Heart left ventricle (tissue), 16 donors: ENCODE measurements around the gene NME7. TPM values are rescaled to one million over a fixed set of nuclear protein-coding genes. Genes with fewer than 3 reads are reported as not detected.

Experiments
- ATAC-seq, 4 donors: fragments of 200-7000 bp; cut with Tn5 transposase; one replicate each; pipeline ENCODE4 v1.9.1; 2020 to 2022; ENCODE audit warnings: moderate library complexity in 4 of 4, mild to moderate bottlenecking in 3 of 4, moderate number of reproducible peaks in 1 of 4
- DNase-seq, 5 donors: peaks; one replicate each; pipeline ENCODE4 v3.0.0-alpha.2; 2020
- H3K27ac ChIP-seq, 12 donors: fragments of 200-600 bp; sonication (generic) in 4 of 12; one replicate each; pipeline versions ENCODE4 v1.5.0 to v1.8.0; 2016 to 2022; ENCODE audit warnings: mild to moderate bottlenecking in 2 of 12
- H3K27me3 ChIP-seq, 9 donors: fragments of 200-600 bp; sonication (generic) in 2 of 9; one replicate each; pipeline versions ENCODE4 v1.5.1 to v1.8.0; 2016 to 2022; ENCODE audit warnings: mild to moderate bottlenecking in 3 of 9
- H3K36me3 ChIP-seq, 9 donors: fragments of 200-600 bp; sonication (generic) in 2 of 9; one replicate each; pipeline versions ENCODE4 v1.5.0 to v1.8.0; 2018 to 2022; ENCODE audit warnings: mild to moderate bottlenecking in 2 of 9
- H3K4me1 ChIP-seq, 12 donors: fragments of 200-600 bp; sonication (generic) in 4 of 12; one replicate each; pipeline versions ENCODE4 v1.5.0 to v1.8.0; 2016 to 2022; ENCODE audit warnings: mild to moderate bottlenecking in 3 of 12
- H3K4me3 ChIP-seq, 12 donors: fragments of 200-600 bp; sonication (generic) in 4 of 12; one replicate each; pipeline versions ENCODE4 v1.5.0 to v1.8.0; 2017 to 2022; ENCODE audit warnings: mild to moderate bottlenecking in 9 of 12, moderate library complexity in 4 of 12
- H3K9me3 ChIP-seq, 12 donors: fragments of 200-600 bp; sonication (generic) in 4 of 12; one replicate each; pipeline versions ENCODE4 v1.5.0 to v1.8.0; 2016 to 2022; ENCODE audit warnings: mild to moderate bottlenecking in 1 of 12
- CTCF ChIP-seq, 12 donors: fragments of 200-600 bp; sonication (generic) in 4 of 12; IDR thresholded peaks; one replicate each; pipeline versions ENCODE4 v1.5.0 to v1.8.0; 2018 to 2022; ENCODE audit warnings: antibody characterized with exemption in 12 of 12, mild to moderate bottlenecking in 5 of 12
- POLR2A ChIP-seq, 2 donors: fragments of 450-650 bp; IDR thresholded peaks; one replicate each; pipeline ENCODE4 v1.6.1; 2017; ENCODE audit warnings: antibody characterized with exemption in 2 of 2, mild to moderate bottlenecking in 2 of 2, moderate library complexity in 2 of 2
- WGBS, 4 donors: extraction: QIAGEN DNeasy Blood & Tissue Kit in 2 of 4; methylation state at CpG; one replicate each; pipeline versions ENCODE4 v1.1.5 to v1.1.7; 2013 to 2018; 5-methylcytosine and 5-hydroxymethylcytosine counted together
- intact Hi-C, 10 donors: fragments of 100-400 bp; cut with DNase I; formaldehyde crosslinking; loops; one replicate each; pipeline versions ENCODE4 v1.11.1 to v1.14.2; 2022
- polyA plus RNA-seq, 2 donors: library from polyadenylated mRNA; stranded (reverse); fragments of 200-250 nt; gene quantifications; one replicate each; pipeline ENCODE4 v1.2.3, GENCODE V29; 2013
- total RNA-seq, 9 donors: library from RNA; depleted of rRNA in 2 of 9; stranded (reverse); fragments of >200 nt in 2 of 9; fragmentation: NEBNext Ultra II Directional in 3 of 9; extraction: Animal tissue kit (Norgen Biotek cat#: 25700) in 3 of 9; gene quantifications; one replicate each; pipeline versions ENCODE4 v1.1.0 to v1.2.4, GENCODE V29; 2016 to 2023
- donor health status: ischemic (EF 13 %, LVEDD 7.1; RV severe dilation, severe dysfunction).
- donor health status: healthy with polysubstance abuse.
- donor health status: DM: no; HTN: yes; CAD: no.
- donor health status: DM: no; HTN: no; CAD: no.
- donor health status: ischemic (EF 25% LVEDD 6.9; RV normal size, moderate dysfunction).
- donor health status: ischemic (EF 25% LVEDD 5.7; RV mildly dilated, moderate dysfunction).
- donor health status: healthy.
- donor health status: DM: yes; HTN: yes; CAD: no.
- donor health status: ischemic (EF 35%, LVEDD 5.7; RV mildly dilated, moderate dysfunction).
- donor health status: nonischemic (EF 11% LVEDD 7.7; RV severe dilation, severe dysfunction).
- donor health status: DM: yes; HTN: yes; CAD: no.
- donor health status: PGD.
- donor health status: ischemic (EF 29% LVEDD 5.4; RV normal size, mild dysfunction).
- donor health status: nonischemic (EF 23%, LVEDD 6.1; RV moderate dilation, normal function).

The NME7 gene
- total and polyA plus RNA-seq, 11 donors: 3.1 to 25.2 (median 8.4) TPM

GRCh38 chr1:169098380-169098779 is 269.2 kb downstream of the NME7 start:
- TF ChIP-seq POLR2A (IDR thresholded peaks at IDR 0.05) (no peak), CTCF (IDR thresholded peaks at IDR 0.05) (no peak)
- H3K27ac ChIP-seq: no peak overlapping the region
- no peak overlapping the region for H3K4me3 ChIP-seq
- DNase-seq (no peak), ATAC-seq (no peak)
- H3K4me1 ChIP-seq: peaks cover 0 to 32% (median 9%) of the 10 kb centered on the region in 12 donors
- no peaks in the 10 kb centered on the region for H3K36me3 ChIP-seq
- H3K9me3 ChIP-seq: no peaks in the 10 kb centered on the region
- no peaks in the 10 kb centered on the region for H3K27me3 ChIP-seq
- intact Hi-C loops: no loop called here
- WGBS, 4 donors: 71 to 93% (median 91%) methylated on average over 1 of the region's 1 CpG

GRCh38 chr1:169094897-169095569 is 272.6 kb downstream of the NME7 start:
- no peaks in the 10 kb centered on the region for H3K36me3 ChIP-seq
- WGBS, 4 donors: 73 to 85% (median 78%) methylated on average over 4 of the region's 4 CpGs
- intact Hi-C loops: no loop called here

GRCh38 chr1:169092399-169092798 is 275.2 kb downstream of the NME7 start:
- no peak overlapping the region for H3K27ac ChIP-seq
- WGBS, 4 donors: 91 to 100% (median 95%) methylated on average over 2 of the region's 2 CpGs
- no peaks in the 10 kb centered on the region for H3K36me3 ChIP-seq
- intact Hi-C loops: no loop called here
- peaks cover 0 to 4% (median under 1%) of the 10 kb centered on the region in 12 donors for H3K4me1 ChIP-seq
- no peaks in the 10 kb centered on the region for H3K27me3 ChIP-seq
- ATAC-seq (no peak), DNase-seq (no peak)
- TF ChIP-seq CTCF (IDR thresholded peaks at IDR 0.05) (no peak), POLR2A (IDR thresholded peaks at IDR 0.05) (no peak)
- no peak overlapping the region for H3K4me3 ChIP-seq
- H3K9me3 ChIP-seq: no peaks in the 10 kb centered on the region

More at GRCh38 chr1:169094897-169095569, 272.6 kb downstream of the NME7 start:
- no peaks in the 10 kb centered on the region for H3K27me3 ChIP-seq
- no peak for ATAC-seq
- TF ChIP-seq CTCF (IDR thresholded peaks at IDR 0.05) (no peak), POLR2A (IDR thresholded peaks at IDR 0.05) (no peak)
- no peaks in the 10 kb centered on the region for H3K9me3 ChIP-seq
- no peak for DNase-seq
- H3K4me1 ChIP-seq: peaks cover 0 to 8% (median 0%) of the 10 kb centered on the region in 12 donors
- H3K27ac ChIP-seq: no peak overlapping the region
- H3K4me3 ChIP-seq: no peak overlapping the region

- TF ChIP-seq POLR2A (IDR thresholded peaks at IDR 0.05) (no peak), CTCF (IDR thresholded peaks at IDR 0.05) (no peak)
- ATAC-seq (peak in 3 of 4 donors; percentile 31 to 54 (median 48)), DNase-seq (no peak)
- no peaks in the 10 kb centered on the region for H3K36me3 ChIP-seq
- no peak overlapping the region for H3K27ac ChIP-seq
- intact Hi-C loops: no loop called here
- no peak overlapping the region for H3K4me3 ChIP-seq
- H3K9me3 ChIP-seq: no peaks in the 10 kb centered on the region
- H3K4me1 ChIP-seq: peaks cover 0 to 13% (median 6%) of the 10 kb centered on the region in 12 donors
- no peaks in the 10 kb centered on the region for H3K27me3 ChIP-seq
- 74 to 84% (median 80%) methylated on average over 4 of the region's 4 CpGs for WGBS, 4 donors
Observed at GRCh38 chr1:169091480-169091941, 276.1 kb downstream of the NME7 start.
